GM12874 (cell line): ENCODE data around the gene SEC14L2.

Source experiments
- TF ChIP-seq, protein P1 (sequence below): IDR thresholded peaks from 2 replicates; pipeline ENCODE4 v1.5.1; 2011; ENCODE audit warnings: low read depth, mild to moderate bottlenecking, control low read depth, low read length, moderate library complexity; ENCODE audit not compliant: insufficient read depth

Gene SEC14L2

DNA sequence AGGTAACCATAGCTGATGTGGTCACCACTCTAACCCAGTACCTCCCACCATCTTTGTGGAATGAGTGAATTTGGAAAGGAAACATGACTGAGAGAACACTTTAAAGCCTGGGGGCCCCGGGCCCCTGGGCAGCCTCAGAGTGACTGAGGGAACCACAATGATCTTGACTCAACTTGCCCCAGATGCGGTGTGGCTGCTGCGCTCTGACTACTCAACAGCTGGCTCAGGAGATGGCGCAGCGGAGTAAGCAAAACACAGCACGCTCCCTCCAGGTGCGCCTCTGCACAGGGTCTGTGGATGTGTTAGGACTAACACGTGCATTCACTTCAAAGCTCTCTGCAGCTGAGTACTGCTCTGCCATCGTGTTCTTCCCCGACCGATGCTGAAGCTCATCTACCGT lies 15.6 kb upstream of the SEC14L2 start:
- TF ChIP-seq, protein P1, sequence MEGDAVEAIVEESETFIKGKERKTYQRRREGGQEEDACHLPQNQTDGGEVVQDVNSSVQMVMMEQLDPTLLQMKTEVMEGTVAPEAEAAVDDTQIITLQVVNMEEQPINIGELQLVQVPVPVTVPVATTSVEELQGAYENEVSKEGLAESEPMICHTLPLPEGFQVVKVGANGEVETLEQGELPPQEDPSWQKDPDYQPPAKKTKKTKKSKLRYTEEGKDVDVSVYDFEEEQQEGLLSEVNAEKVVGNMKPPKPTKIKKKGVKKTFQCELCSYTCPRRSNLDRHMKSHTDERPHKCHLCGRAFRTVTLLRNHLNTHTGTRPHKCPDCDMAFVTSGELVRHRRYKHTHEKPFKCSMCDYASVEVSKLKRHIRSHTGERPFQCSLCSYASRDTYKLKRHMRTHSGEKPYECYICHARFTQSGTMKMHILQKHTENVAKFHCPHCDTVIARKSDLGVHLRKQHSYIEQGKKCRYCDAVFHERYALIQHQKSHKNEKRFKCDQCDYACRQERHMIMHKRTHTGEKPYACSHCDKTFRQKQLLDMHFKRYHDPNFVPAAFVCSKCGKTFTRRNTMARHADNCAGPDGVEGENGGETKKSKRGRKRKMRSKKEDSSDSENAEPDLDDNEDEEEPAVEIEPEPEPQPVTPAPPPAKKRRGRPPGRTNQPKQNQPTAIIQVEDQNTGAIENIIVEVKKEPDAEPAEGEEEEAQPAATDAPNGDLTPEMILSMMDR = no peak

DNA sequence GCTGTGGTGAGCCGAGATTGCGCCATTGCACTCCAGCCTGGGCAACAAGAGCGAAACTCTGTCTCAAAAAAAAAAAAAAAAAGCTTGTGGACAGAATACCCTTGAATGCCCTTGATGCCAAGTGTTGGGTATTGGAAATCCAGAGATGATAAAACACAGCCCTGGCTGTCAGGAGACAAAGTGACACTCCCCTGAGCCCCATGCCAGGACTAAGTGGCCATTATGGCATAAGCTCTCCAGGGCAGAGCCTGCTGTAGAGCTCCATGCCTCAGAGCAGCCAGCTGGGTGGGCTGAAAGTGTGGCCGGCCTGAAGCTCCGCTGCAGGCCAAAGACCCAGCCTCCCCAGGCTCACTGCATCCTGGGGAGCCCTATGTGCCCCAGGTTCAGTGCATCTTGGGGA lies 14.5 kb upstream of the SEC14L2 start:
- TF ChIP-seq, protein P1 = no peak

GRCh38 chr22:30383061-30383460 lies 13.8 kb upstream of the SEC14L2 start:
- TF ChIP-seq, protein P1 = no peak

DNA sequence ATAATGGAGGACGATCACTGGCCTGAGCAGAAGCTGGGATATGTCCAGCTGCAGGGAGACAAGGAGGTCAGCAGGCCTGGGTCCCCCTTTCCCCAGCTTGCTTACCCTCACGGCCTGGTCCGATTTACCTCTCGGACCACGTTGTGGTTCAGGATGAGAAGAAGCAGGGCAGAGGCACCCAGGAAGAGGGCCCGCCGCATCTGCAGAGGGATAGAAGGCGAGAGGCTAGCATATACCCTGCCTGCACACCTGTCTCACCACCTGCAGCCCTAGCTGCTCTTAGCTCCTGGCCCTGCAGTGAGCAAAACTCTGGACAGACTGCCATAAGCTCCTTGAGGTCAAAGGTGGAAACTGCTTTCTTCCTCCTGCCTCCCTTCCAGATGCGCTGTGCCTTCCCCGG lies 10.9 kb upstream of the SEC14L2 start:
- TF ChIP-seq, protein P1 = no peak

- TF ChIP-seq, protein P1 = no peak
These were observed 10.2 kb upstream of the SEC14L2 start for GRCh38 chr22:30386608-30386959.

DNA sequence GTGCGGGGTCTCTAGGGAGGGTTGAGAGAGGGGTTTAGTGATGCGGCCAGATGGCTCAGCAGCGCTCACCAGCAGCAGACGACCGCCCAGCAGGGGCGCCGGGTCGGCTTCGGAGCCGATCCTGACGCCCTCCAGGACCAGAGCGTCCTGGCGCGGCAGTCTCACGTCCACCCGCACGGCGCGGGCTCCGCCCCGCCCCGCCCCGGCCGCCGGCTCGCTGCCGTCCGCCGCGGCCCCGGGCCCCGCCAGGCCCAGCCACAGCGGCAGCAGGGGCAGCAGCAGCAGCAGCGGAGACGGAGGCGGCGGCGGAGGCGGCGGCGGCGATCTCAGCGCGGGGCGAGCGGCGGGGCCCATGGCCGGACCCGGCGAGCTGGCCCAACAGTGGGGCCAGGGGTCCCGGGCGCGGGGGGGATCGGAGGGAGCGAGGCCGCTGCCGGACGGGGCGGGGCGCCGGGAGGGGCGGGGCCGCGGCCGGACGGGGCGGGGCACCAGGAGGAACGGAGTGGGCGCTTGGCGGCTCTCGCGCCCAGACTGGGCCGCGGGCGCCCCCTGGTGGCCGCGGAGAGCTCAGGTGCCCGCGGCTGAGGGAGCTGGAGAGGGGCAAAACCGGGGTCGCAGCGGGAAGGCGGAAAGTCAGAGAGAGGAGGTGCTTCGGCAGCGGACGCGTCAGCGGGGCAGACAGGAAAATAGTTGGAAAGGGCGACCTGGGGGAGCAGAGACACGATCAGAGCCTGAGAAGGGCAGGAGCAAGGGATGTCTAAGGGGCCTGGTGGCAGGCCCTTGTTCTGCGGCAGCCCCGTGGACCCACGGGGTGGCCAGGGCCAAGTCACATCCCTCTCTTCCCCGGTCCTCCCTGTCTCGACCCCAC lies 9.6 kb upstream of the SEC14L2 start, which contains the start of gene RNF215:
RNF215 (minus strand) TSS at position 452 of the 868 bp plus-strand sequence; CDS start at position 354, 98 bp downstream.
- TF ChIP-seq, protein P1 = peak; percentile 85

GRCh38 chr22:30390974-30391691 lies 5.7 kb upstream of the SEC14L2 start:
- TF ChIP-seq, protein P1 = peak; percentile 88
